ENCODE results near the gene FKBP9.

GRCh38 chr7:33044401-33044718 is 87.1 kb downstream of the FKBP9 start:
- TF ChIP-seq, protein P1, sequence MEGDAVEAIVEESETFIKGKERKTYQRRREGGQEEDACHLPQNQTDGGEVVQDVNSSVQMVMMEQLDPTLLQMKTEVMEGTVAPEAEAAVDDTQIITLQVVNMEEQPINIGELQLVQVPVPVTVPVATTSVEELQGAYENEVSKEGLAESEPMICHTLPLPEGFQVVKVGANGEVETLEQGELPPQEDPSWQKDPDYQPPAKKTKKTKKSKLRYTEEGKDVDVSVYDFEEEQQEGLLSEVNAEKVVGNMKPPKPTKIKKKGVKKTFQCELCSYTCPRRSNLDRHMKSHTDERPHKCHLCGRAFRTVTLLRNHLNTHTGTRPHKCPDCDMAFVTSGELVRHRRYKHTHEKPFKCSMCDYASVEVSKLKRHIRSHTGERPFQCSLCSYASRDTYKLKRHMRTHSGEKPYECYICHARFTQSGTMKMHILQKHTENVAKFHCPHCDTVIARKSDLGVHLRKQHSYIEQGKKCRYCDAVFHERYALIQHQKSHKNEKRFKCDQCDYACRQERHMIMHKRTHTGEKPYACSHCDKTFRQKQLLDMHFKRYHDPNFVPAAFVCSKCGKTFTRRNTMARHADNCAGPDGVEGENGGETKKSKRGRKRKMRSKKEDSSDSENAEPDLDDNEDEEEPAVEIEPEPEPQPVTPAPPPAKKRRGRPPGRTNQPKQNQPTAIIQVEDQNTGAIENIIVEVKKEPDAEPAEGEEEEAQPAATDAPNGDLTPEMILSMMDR (IDR thresholded peaks at IDR 0.05; ENCODE audit: extremely low read depth in 1 of 2, insufficient read depth in 1 of 2, low read depth in 1 of 2, low read length in 2 of 2): no peak
- TF ChIP-seq POLR2AphosphoS5 (IDR thresholded peaks at IDR 0.05; ENCODE audit: insufficient read depth, low read depth, low read length): no peak
- TF ChIP-seq POLR2A (IDR thresholded peaks at IDR 0.05; ENCODE audit: low read depth, low read length): no peak

All from endothelial cell of umbilical vein (primary cell).